Chondrocyte (in vitro differentiated cells): Measurements from ENCODE around the gene SPDYC. TPM values are rescaled to one million over a fixed set of nuclear protein-coding genes. Genes with fewer than 3 reads are reported as not detected.
A peak's percentile ranks its signal among the peaks of the same experiment; 100 is the strongest.

Source experiments
- DNase-seq: peaks from one replicate; pipeline ENCODE4 v3.0.0; 2021; ENCODE audit warnings: mixed read lengths, low spot score
- H3K27ac Mint-ChIP-seq: one replicate; pipeline ENCODE4 v1.8.0; 2021; ENCODE audit warnings: mild to moderate bottlenecking, moderate library complexity, mixed read lengths; ENCODE audit not compliant: unreplicated experiment
- H3K27me3 Mint-ChIP-seq: 2 replicates; pipeline ENCODE4 v1.8.0; 2021; ENCODE audit warnings: low read depth, mixed read lengths
- H3K36me3 Mint-ChIP-seq: 2 replicates; pipeline ENCODE4 v1.8.0; 2021; ENCODE audit warnings: low read depth, mixed read lengths
- H3K4me1 Mint-ChIP-seq: 2 replicates; pipeline ENCODE4 v1.8.0; 2021; ENCODE audit warnings: low read depth, mild to moderate bottlenecking, mixed read lengths
- H3K4me3 Mint-ChIP-seq: one replicate; pipeline ENCODE4 v1.8.0; 2021; ENCODE audit warnings: mild to moderate bottlenecking, moderate library complexity, mixed read lengths; ENCODE audit not compliant: unreplicated experiment
- H3K9me3 Mint-ChIP-seq: 2 replicates; pipeline ENCODE4 v1.8.0; 2021; ENCODE audit warnings: low read depth, mixed read lengths
- total RNA-seq: library from RNA; stranded (reverse); gene quantifications from 3 replicates; pipeline ENCODE4 v1.2.1, GENCODE V29; 2021
- TF ChIP-seq, protein P1 (sequence below): fragments of 200-600 bp; sonication (generic); IDR thresholded peaks from 2 replicates; pipeline ENCODE4 v1.5.0; 2021; ENCODE audit warnings: antibody characterized with exemption, mild to moderate bottlenecking, moderate library complexity

The SPDYC gene
- total RNA-seq, 1 donor from 2014 or later = not detected

- H3K36me3 Mint-ChIP-seq = no peaks in the 10 kb centered on the region
- peaks cover under 1% of the 10 kb centered on the region for H3K27me3 Mint-ChIP-seq
- no peaks in the 10 kb centered on the region for H3K9me3 Mint-ChIP-seq
- peaks cover 17% of the 10 kb centered on the region for H3K4me1 Mint-ChIP-seq
- peak overlapping the region; percentile 47 for H3K4me3 Mint-ChIP-seq
- peak overlapping the region; percentile 94 for H3K27ac Mint-ChIP-seq
- TF ChIP-seq, protein P1, sequence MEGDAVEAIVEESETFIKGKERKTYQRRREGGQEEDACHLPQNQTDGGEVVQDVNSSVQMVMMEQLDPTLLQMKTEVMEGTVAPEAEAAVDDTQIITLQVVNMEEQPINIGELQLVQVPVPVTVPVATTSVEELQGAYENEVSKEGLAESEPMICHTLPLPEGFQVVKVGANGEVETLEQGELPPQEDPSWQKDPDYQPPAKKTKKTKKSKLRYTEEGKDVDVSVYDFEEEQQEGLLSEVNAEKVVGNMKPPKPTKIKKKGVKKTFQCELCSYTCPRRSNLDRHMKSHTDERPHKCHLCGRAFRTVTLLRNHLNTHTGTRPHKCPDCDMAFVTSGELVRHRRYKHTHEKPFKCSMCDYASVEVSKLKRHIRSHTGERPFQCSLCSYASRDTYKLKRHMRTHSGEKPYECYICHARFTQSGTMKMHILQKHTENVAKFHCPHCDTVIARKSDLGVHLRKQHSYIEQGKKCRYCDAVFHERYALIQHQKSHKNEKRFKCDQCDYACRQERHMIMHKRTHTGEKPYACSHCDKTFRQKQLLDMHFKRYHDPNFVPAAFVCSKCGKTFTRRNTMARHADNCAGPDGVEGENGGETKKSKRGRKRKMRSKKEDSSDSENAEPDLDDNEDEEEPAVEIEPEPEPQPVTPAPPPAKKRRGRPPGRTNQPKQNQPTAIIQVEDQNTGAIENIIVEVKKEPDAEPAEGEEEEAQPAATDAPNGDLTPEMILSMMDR = peak; percentile 27
- no peak for DNase-seq
Observed at GRCh38 chr11:65150509-65151299, 19.3 kb upstream of the SPDYC start.

DNA sequence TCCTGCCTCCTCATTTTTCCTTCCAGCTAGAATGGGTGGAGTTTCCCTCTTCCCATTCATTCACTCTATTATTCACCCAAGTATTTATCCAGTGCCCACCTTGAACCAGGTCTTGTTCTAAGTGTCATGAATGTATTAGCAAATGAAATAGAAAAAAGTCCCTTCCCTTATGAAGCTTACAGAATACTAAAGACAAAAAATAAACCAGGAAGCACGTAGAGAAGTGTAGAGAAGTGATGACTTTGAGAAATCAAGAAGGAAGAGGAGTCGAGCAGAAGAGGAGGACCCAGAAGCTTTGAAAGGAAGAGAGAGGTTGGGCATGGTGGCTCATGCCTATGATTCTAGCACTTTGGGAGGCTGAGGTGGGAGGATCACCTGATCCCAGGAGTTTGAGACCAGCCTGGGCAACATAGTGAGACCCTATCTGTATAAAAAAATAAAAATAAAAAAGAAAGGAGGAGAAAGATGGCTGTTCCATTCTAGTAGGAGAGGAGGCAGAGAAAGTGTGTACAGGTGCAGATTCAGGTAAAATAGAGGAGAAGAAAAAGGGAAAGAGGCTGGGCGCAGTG lies 18.6 kb upstream of the SPDYC start:
- Mint-ChIP-seq H3K27ac (peak overlapping the region; percentile 94), H3K4me1 (peaks cover 17% of the 10 kb centered on the region), H3K36me3 (no peaks in the 10 kb centered on the region), H3K27me3 (no peaks in the 10 kb centered on the region), H3K9me3 (no peaks in the 10 kb centered on the region), H3K4me3 (no peak overlapping the region)
- TF ChIP-seq, protein P1 = no peak
- no peak for DNase-seq

- Mint-ChIP-seq H3K9me3 (no peaks in the 10 kb centered on the region), H3K27ac (no peak overlapping the region), H3K4me1 (peaks cover 17% of the 10 kb centered on the region), H3K4me3 (no peak overlapping the region), H3K27me3 (no peaks in the 10 kb centered on the region), H3K36me3 (no peaks in the 10 kb centered on the region)
- TF ChIP-seq, protein P1 = no peak
- no peak for DNase-seq
Observed at GRCh38 chr11:65152122-65152521, 17.9 kb upstream of the SPDYC start.

DNA sequence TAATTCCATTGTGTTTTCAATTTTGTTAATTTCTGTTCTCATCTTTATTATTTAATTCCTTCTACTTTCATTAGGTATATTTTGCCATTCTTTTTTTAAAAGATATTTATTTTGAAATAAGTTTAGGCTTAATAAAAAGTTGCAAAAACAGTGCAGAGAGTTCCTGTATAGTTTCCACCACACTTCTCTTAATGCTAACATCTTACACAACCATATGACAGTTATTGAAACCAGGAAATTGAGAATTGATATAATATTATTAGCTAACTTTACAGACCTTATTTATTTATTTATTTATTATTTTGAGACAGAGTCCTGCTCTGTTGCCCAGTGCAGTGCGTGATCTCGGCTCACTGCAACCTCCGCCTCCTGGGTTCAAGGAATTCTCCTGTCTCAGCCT lies 13.8 kb upstream of the SPDYC start:
- no peak overlapping the region for H3K27ac Mint-ChIP-seq
- TF ChIP-seq, protein P1 = no peak
- H3K4me3 Mint-ChIP-seq = no peak overlapping the region
- peaks cover 2% of the 10 kb centered on the region for H3K27me3 Mint-ChIP-seq
- peaks cover under 1% of the 10 kb centered on the region for H3K4me1 Mint-ChIP-seq
- no peak for DNase-seq
- H3K36me3 Mint-ChIP-seq = no peaks in the 10 kb centered on the region
- no peaks in the 10 kb centered on the region for H3K9me3 Mint-ChIP-seq

DNA sequence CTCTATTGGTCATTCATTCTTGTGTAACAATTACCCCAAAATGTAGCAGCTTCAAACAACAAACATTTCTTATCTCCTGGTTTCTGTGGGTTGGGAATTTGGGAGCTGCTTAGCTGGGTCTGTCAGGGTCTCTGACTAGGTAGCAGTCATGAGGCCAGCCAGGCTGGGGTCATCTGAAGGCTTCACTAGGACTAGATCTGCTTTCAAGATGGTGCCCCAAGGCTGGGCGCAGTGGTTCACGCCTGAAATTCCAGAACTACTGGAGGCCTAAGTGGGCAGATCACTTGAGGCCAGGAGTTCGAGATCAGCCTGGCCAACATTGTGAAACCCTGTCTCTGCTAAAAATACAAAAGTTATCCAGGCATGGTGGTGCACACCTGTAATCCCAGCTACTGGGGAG lies 13.1 kb upstream of the SPDYC start:
- Mint-ChIP-seq H3K27ac (no peak overlapping the region), H3K4me1 (no peaks in the 10 kb centered on the region), H3K27me3 (peaks cover 2% of the 10 kb centered on the region), H3K36me3 (no peaks in the 10 kb centered on the region), H3K9me3 (no peaks in the 10 kb centered on the region), H3K4me3 (no peak overlapping the region)
- TF ChIP-seq, protein P1 = no peak
- no peak for DNase-seq
